Smooth muscle cell (in vitro differentiated cells): ENCODE results near the gene MSI2. TPM values are rescaled to one million over a fixed set of nuclear protein-coding genes. Genes with fewer than 3 reads are reported as not detected.

Source experiments
- DNase-seq: peaks from one replicate; lab custom pipeline; 2025; ENCODE audit not compliant: unreplicated experiment; lab: John Stamatoyannopoulos, UW
- H2AFZ ChIP-seq: fragments of 200-600 bp; sonication (generic); 2 replicates; pipeline ENCODE4 v1.6.0; 2016; ENCODE audit warnings: antibody characterized with exemption, low read depth, mild to moderate bottlenecking
- H3F3A ChIP-seq: fragments of 200-600 bp; sonication (generic); 2 replicates; pipeline ENCODE4 v1.6.0; 2017; ENCODE audit warnings: antibody characterized with exemption, low read depth
- H3K27ac ChIP-seq: fragments of 200-600 bp; sonication (generic); 2 replicates; pipeline ENCODE4 v1.5.1; 2016; ENCODE audit warnings: low read depth, mild to moderate bottlenecking
- H3K27me3 ChIP-seq: fragments of 200-600 bp; sonication (generic); 2 replicates; pipeline ENCODE4 v1.6.1; 2016; ENCODE audit warnings: low read depth, mild to moderate bottlenecking
- H3K36me3 ChIP-seq: fragments of 200-600 bp; sonication (generic); 2 replicates; pipeline ENCODE4 v1.5.1; 2016; ENCODE audit warnings: low read depth
- H3K4me1 ChIP-seq: fragments of 200-600 bp; sonication (generic); 2 replicates; pipeline ENCODE4 v1.5.1; 2016; ENCODE audit warnings: low read depth
- H3K4me2 ChIP-seq: fragments of 200-600 bp; sonication (generic); 2 replicates; pipeline ENCODE4 v1.6.0; 2016; ENCODE audit warnings: mild to moderate bottlenecking
- H3K4me3 ChIP-seq: fragments of 200-600 bp; sonication (generic); 2 replicates; pipeline ENCODE4 v1.5.1; 2016; ENCODE audit warnings: mild to moderate bottlenecking
- H3K79me2 ChIP-seq: fragments of 200-600 bp; sonication (generic); 2 replicates; pipeline ENCODE4 v1.6.0; 2016; ENCODE audit warnings: low read depth, mild to moderate bottlenecking
- H3K9ac ChIP-seq: fragments of 200-600 bp; sonication (generic); 2 replicates; pipeline ENCODE4 v1.6.0; 2016; ENCODE audit warnings: low read depth
- H3K9me3 ChIP-seq: fragments of 200-600 bp; sonication (generic); replicated peaks from 2 replicates; pipeline ENCODE4 v1.5.1; 2016; ENCODE audit warnings: low read depth
- H4K20me1 ChIP-seq: fragments of 200-600 bp; sonication (generic); 2 replicates; pipeline ENCODE4 v1.6.0; 2016; ENCODE audit warnings: low read depth
- WGBS: methylation state at CpG from one replicate; pipeline ENCODE4 v1.1.7; 2016; ENCODE audit warnings: low lambda C conversion rate; 5-methylcytosine and 5-hydroxymethylcytosine counted together
- polyA plus RNA-seq: library from polyadenylated mRNA; unstranded; fragments of >200 nt; fragmentation: Nextera tagmentation; extraction: Ambion mirVana; gene quantifications from 2 replicates; pipeline ENCODE4 v1.2.1, GENCODE V29; 2016
- total RNA-seq: library from RNA; depleted of rRNA; stranded (reverse); fragments of >200 nt; gene quantifications from 2 replicates; pipeline ENCODE4 v1.2.3, GENCODE V29; 2014
- TF ChIP-seq, protein P1 (sequence below): fragments of 200-600 bp; sonication (generic); IDR thresholded peaks from 2 replicates; pipeline ENCODE4 v1.5.1; 2017; ENCODE audit warnings: borderline replicate concordance, mild to moderate bottlenecking, antibody characterized with exemption; ENCODE audit not compliant: insufficient read depth, poor library complexity, severe bottlenecking

Gene MSI2
- total and polyA plus RNA-seq, 2 experiments from 2014 or later, result 5.7 to 36.5 TPM

DNA sequence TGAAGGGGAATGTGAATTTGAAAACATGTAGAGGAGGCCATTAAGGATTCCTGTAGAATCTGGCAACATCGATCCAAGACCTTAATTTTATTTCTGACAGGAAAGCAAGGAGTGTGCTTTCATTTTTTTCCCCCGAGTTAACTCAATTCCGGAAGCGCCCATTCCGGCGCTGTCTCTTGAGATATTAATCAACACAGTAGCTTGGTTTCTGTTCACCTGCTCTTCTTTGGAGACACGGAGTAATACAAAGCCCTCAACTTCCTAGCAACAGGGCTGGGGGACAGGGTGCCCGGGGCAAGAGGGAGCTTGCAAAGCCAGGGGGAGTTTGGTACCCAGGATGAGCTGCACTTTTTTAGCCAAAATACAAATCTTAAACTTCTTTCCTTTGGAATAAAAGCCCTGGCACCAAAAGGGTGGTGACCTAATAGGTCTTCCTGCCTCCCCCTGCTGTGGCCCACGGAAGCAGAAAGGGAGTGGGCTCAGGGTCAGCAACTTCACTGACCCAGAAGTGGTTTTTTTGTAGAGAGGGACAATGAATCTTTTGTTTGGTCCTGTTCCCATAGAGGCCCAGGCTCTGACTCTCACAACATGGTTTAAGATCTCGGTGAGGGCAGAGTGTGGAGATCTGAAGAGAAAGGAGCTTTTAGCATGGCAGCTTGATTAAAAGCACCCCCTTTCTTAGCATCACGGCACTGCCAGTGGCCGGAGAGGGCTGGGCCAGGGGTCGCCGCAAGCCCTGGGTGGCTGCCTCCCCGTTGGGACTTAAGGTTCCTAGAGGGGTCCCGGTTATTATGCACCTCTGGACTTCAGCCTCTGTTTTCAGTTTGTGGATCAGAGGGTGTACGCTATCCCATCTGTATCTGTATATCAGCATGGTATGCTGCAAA, 281.4 kb downstream of the MSI2 start:
- no peaks in the 10 kb centered on the region for H3K27me3 ChIP-seq
- no peak overlapping the region for H3K9ac ChIP-seq
- no peaks in the 10 kb centered on the region for H3K9me3 ChIP-seq
- H3F3A ChIP-seq, result peaks cover 18% of the 10 kb centered on the region
- H3K4me1 ChIP-seq, result peaks cover 45% of the 10 kb centered on the region
- no peaks in the 10 kb centered on the region for H3K36me3 ChIP-seq
- no peaks in the 10 kb centered on the region for H4K20me1 ChIP-seq
- H3K4me3 ChIP-seq, result no peak overlapping the region
- TF ChIP-seq, protein P1, sequence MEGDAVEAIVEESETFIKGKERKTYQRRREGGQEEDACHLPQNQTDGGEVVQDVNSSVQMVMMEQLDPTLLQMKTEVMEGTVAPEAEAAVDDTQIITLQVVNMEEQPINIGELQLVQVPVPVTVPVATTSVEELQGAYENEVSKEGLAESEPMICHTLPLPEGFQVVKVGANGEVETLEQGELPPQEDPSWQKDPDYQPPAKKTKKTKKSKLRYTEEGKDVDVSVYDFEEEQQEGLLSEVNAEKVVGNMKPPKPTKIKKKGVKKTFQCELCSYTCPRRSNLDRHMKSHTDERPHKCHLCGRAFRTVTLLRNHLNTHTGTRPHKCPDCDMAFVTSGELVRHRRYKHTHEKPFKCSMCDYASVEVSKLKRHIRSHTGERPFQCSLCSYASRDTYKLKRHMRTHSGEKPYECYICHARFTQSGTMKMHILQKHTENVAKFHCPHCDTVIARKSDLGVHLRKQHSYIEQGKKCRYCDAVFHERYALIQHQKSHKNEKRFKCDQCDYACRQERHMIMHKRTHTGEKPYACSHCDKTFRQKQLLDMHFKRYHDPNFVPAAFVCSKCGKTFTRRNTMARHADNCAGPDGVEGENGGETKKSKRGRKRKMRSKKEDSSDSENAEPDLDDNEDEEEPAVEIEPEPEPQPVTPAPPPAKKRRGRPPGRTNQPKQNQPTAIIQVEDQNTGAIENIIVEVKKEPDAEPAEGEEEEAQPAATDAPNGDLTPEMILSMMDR, result no peak
- no peak overlapping the region for H2AFZ ChIP-seq
- no peaks in the 10 kb centered on the region for H3K79me2 ChIP-seq
- H3K27ac ChIP-seq, result no peak overlapping the region
- 81% methylated on average over 17 of the region's 17 CpGs for WGBS
- DNase-seq, result no peak
- H3K4me2 ChIP-seq, result no peak overlapping the region

DNA sequence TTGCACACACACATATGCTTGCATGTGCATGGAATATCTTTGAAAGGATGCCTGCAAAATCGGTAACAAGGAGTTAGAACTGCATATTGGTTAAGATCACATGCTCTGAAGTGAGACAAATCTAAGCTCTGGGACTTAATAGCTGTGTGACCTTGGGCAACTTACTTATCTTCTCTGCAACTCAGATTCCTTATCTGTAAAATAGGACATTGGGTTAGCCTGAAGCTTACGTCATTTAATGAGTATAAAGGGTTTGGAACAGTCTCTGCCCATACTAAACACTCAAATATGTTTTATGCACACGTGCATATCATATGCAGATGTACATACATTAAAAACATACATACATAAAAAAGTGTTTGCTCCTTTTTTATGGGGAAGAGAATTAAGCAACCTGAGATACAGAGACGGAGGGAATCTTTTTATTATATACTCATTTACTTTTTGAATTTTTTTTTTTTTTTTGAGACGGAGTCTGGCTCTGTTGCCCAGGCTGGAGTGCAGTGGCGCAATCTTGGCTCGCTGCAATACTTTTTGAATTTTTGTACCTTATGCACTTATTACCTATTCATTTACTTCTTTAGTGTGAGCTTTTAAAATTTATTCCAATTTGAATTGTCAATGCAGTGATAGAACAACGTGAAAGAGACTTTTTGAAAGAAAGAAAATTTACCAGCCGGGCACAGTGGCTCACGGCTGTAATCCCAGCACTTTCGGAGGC, 282.6 kb downstream of the MSI2 start:
- Histone ChIP-seq H3K4me2 (no peak overlapping the region), H3K79me2 (peaks cover 7% of the 10 kb centered on the region), H4K20me1 (no peaks in the 10 kb centered on the region), H3K27me3 (no peaks in the 10 kb centered on the region), H3K9me3 (no peaks in the 10 kb centered on the region), H3K9ac (peak overlapping the region; percentile 15), H3K4me3 (no peak overlapping the region), H3K4me1 (peaks cover 56% of the 10 kb centered on the region), H3F3A (peaks cover 18% of the 10 kb centered on the region), H3K27ac (peak overlapping the region; percentile 87), H3K36me3 (no peaks in the 10 kb centered on the region), H2AFZ (no peak overlapping the region)
- DNase-seq, result no peak
- WGBS, result 71% methylated on average over 11 of the region's 11 CpGs
- TF ChIP-seq, protein P1, result no peak

DNA sequence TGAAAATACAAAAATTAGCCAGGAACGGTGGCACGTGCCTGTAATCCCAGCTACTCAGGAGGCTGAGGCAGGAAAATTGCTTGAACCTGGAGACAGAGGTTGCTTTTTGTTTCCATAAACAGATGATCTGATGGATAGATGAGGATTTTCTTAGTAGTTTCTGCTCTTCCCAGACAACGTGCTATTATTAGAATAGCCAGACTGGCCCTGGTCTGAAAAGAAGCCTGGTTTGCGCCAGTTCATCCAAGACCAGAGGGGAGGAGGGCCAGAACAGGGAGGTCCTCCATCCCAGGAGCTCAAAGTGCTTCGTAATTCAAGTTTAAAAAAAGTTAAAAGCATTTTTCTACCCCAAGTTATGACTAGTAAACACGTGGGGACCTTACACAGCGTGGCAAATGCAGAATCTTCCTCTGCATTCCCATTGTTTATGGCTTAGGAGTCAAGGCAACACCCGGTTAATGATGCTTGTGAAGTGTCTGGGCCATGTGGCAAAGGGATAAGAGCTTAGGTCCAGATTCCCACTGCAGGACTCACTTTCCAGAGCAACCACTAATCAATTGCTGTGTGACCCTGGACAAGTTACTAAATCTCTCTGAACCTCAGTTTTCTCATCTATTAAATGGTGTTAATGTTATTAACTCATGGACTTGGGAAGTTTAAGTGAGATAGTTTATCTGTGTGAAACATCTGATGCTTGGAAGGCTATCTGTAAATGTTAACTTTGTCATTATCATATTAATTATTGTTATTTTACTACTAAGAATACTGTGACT, 283.4 kb downstream of the MSI2 start:
- Histone ChIP-seq H3F3A (peaks cover 18% of the 10 kb centered on the region), H3K79me2 (peaks cover 7% of the 10 kb centered on the region), H3K27ac (peak overlapping the region; percentile 87), H3K4me1 (peaks cover 64% of the 10 kb centered on the region), H2AFZ (no peak overlapping the region), H3K4me2 (no peak overlapping the region), H3K9ac (peak overlapping the region; percentile 25), H4K20me1 (no peaks in the 10 kb centered on the region), H3K9me3 (no peaks in the 10 kb centered on the region), H3K36me3 (no peaks in the 10 kb centered on the region), H3K4me3 (no peak overlapping the region), H3K27me3 (no peaks in the 10 kb centered on the region)
- TF ChIP-seq, protein P1, result no peak
- no peak for DNase-seq
- WGBS, result 24% methylated on average over 8 of the region's 8 CpGs
